GM19372 (cell line): ENCODE results near the gene CD164L2.
"Not testable (repeated sequence)": the region's sequence is repeated elsewhere in the genome, so short reads cannot be mapped to it uniquely, and the experiment has no call there.

ENCODE experiments used
- ATAC-seq: cut with Tn5 transposase; IDR thresholded peaks from one replicate; pipeline ENCODE4 v1.9.1; 2021; ENCODE audit warnings: mild to moderate bottlenecking, low read depth, moderate library complexity; ENCODE audit not compliant: unreplicated experiment

The CD164L2 gene

DNA sequence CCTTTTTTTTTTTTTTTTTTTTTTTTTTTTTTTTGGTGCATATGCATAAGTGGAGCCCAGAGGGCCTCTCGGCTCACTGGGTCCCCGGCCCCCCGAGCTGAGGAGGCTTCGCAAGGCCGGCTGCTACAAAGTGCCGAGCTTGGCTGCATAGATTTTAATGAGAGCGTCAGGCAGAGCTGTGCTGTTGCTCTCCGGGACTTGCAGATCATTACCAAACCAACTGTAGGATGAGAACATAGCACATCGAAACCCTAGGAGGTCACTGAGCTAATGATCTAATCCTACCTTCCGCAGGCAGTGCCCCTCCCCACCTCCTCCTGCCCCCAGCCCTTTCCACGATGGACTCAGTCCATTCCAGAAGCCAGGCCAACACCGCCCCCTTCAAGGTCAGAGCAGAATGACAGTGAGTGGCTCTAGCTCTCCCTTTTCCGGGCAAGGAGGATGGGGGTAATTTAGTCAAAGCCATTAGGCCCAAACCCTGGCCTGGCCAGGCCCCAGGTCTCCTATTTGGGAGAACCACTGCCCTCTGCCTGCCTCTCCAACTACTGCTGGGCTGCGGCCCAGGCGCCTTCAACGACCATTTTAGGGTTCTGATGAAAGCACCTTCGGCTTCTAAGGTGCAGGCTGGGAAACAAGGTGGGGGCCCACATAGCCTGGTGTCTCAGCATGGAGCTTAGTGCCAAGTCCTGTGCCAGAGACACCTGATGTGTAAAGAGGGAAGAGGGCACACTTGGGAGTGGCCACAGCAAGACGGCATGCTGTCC lies 22.6 kb upstream of the CD164L2 start:
- not testable (repeated sequence) for ATAC-seq

GRCh38 chr1:27405074-27405473 lies 21.9 kb upstream of the CD164L2 start:
- ATAC-seq = no peak

DNA sequence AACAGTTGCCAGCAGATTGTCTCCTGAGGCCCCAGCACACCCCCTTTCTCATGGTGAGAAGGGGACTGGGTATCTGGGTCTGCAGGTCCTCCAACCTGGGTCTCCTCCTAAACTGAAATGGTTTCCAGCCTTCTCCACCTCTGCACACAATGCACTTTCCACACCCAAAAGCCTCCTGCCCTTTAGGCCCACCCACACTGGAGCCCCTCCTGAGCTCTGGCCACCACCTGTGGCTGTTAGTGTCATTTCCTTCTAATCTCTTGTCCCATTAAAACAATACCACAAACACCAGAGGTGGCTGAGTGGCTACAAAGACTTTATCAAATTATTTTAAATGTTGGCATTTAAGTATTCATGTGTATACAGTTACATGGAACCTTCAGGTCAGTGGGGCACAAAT lies 20.8 kb upstream of the CD164L2 start:
- no peak for ATAC-seq

- no peak for ATAC-seq
These were observed 20.1 kb upstream of the CD164L2 start for GRCh38 chr1:27403065-27403726.

- no peak for ATAC-seq
These were observed 19.2 kb upstream of the CD164L2 start for GRCh38 chr1:27402349-27402754.

DNA sequence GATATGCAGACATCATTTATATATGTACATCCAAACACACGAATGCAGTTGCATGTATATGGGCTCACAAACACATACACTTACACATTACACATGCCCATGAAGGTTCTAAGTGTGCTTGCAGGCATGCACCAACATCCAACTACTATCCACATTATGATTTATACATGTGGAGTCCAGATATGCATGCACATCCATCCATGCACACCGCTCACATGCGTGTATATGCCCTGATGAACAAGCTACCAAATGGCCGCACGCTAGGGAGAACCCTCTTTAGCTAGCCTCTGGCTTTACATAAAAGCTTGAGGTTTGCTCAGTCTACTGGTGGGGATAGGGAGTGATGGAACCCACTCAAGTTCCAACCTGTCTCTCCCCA lies 17.8 kb upstream of the CD164L2 start:
- ATAC-seq = no peak

DNA sequence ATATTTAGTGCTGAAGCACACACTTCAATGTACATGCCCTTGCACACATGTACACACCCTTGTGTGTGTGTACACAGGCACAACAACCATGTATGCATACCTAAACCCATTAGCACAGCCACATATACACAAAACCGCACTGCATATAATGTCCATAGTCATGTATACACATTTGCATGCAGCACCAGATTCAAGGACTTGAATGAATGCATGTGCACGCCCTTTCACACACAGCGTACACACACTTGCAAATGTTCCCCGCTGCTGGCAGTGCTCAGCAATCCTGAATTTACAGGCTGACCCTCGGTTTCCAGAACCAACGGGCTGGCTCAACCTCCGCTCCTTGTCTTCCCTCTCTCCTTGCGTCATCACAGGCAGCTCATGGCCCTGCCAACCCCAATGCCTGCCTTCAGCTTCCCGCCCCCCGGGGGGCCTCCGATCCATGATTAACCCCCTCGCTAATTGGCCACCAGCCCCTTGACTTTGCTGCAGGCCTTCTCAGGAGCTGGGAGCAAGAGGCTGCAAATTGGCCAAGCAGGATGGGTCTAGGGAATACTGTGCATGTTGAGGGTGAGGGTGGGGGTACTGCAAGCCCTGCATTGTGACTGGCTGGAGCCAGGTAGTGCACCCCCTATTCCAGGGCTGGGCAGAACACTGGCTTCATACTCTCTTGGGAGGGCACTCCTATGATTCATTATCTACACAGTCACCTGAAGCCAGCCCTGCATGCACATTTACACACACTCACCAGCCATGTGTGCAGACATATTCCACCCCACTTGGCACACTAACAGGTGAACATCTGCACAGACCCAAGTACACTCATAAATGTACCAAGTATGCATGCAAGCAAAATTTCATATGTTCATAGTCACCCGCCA lies 17.2 kb upstream of the CD164L2 start:
- ATAC-seq = no peak

DNA sequence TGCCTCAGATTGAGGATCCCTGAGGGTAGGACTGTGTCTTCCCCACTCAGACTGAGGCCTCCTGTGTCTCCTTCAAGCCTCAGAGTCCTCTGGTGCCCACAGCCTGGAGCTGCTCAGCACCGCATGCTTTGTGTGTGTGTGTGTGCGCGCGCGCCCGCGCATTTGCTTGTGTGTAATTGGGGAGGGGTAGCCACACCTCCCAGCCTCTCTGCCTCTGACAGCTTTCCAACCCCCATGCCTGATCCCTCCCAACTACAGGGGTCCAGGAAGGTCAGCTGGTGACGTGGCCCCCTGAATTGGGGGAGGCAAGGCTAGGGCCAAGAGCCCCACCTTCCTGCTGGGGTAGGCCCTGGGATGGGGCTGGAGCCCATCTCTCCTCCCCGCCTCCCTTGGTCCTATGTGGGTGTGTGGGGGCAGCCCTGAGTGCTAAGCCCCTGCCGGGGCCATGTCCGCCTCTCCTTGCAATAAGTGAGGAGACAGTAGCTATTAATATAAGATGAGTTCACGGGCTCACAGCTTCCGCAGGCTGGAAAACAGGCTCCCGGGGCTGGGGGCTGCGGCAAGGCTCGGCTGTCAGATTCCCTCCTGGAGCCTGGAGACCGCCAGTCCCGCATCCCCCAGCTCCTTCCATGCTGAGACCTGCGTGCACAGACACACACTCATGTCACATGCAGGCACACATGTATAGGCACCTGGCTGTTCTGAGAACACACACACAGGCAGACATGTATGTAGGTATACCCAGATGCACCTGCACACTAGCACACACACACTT lies 16.3 kb upstream of the CD164L2 start:
- no peak for ATAC-seq

- ATAC-seq = no peak
These were observed 15.4 kb upstream of the CD164L2 start for GRCh38 chr1:27398405-27399149.

DNA sequence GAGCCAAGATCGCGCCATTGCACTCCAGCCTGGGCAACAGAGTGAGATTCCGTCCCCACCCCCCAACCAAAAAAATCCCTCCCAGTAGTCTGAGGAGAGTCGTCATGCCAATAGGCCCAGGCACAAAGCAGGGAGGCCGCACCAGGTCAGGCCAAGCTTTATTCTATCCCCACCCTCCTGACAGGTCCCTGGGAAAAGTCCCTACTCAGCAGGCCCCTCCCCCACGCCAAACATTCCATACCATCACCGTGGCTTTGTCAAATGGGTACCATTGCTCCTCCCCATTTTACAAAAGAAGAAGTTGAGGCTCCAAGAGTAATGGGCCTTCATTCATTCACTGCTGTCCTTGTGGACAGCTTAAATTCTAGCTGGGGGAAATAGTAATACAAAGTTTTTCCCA lies 14.6 kb upstream of the CD164L2 start:
- no peak for ATAC-seq

DNA sequence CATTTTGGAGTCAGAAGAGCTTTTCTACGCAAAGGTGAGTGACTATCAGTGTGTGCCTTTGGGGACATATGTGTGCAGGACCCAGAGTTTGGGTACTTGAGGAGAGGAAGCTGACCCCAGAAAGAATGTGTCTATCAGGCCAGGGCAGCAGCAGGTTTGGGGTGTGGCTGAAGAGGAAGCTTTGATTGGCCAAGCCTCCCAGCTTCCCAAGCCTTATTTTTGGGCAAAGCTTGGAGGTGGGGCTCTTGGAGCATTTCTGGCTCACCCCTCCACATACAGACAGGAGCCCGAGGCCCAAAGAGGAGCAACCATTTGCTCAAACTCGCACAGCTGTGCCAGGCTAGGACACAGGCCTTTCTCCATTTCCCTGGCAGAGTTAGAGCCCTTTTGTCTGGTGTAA lies 14.0 kb upstream of the CD164L2 start:
- ATAC-seq = no peak

- no peak for ATAC-seq
These were observed 12.5 kb upstream of the CD164L2 start for GRCh38 chr1:27395441-27396195.

- ATAC-seq = no peak
These were observed 11.8 kb upstream of the CD164L2 start for GRCh38 chr1:27394925-27395324.

DNA sequence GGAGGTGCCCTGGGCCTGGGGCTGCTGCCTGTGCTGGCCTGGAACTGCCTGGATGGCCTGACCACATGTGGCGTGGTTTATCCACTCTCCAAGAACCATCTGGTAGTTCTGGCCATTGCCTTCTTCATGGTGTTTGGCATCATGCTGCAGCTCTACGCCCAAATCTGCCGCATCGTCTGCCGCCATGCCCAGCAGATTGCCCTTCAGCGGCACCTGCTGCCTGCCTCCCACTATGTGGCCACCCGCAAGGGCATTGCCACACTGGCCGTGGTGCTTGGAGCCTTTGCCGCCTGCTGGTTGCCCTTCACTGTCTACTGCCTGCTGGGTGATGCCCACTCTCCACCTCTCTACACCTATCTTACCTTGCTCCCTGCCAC lies 11.1 kb upstream of the CD164L2 start:
- ATAC-seq = no peak

DNA sequence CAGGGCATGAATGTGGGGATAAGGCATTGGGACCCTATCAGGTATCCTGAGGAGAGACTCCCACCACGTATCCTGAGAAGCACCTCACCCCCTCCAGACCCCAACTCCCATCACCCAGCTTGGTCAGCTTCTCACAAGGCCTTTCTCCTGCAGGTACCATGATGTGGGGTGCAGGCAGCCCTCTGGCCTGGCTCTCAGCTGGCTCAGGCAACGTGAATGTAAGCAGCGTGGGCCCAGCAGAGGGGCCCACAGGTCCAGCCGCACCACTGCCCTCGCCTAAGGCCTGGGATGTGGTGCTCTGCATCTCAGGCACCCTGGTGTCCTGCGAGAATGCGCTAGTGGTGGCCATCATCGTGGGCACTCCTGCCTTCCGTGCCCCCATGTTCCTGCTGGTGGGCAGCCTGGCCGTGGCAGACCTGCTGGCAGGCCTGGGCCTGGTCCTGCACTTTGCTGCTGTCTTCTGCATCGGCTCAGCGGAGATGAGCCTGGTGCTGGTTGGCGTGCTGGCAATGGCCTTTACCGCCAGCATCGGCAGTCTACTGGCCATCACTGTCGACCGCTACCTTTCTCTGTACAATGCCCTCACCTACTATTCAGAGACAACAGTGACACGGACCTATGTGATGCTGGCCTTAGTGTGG lies 10.6 kb upstream of the CD164L2 start:
- no peak for ATAC-seq

- no peak for ATAC-seq
These were observed 9.9 kb upstream of the CD164L2 start for GRCh38 chr1:27392778-27393635.

DNA sequence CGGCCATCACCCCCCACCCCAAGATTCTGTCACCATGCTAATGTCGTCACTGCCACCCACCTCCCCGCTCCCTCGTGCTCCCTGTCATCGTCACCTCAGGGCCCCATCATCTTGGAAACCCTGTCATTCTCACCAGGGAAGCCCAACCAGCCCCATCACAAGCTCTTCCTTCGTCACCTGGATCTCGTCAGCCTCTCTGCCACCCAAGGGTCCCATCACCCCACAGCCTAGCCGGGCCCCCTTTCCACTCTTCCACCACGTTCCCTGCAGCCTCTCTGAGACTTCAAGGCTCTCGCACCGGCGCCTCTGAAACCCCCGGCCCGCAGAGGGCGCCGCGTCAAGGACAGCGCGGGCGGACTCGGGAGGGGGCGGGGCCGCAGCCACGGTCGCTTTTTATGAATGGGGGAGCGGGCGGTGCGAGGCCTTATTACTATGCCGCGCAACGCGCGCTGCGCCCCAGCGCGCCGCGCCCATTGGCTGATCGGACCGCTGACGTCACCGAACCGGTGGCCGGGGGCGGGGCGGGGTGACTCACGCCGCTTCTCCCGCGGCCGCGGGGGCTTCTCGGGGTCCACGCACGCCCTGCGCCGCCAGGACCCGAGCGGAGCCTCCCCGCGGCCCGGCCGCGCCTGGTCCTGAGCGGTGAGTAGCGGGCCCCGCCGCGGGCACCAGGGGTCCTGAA lies 9.1 kb upstream of the CD164L2 start, which contains the start of gene GPR3:
TSS of gene GPR3 (plus strand) at position 527 of the 682 bp plus-strand sequence. CDS start 1,177 bp downstream, outside the sequence.
- peak; percentile 85 for ATAC-seq
